Osteoblast (primary cell): Measurements from ENCODE around the gene CLDN19. TPM values are rescaled to one million over a fixed set of nuclear protein-coding genes. Genes with fewer than 3 reads are reported as not detected.
A peak's percentile ranks its signal among the peaks of the same experiment; 100 is the strongest.

Experiments used
- DNase-seq: peaks from one replicate; pipeline ENCODE4 v3.0.0; 2011; ENCODE audit warnings: low spot score, mixed read lengths; ENCODE audit not compliant: insufficient read length; ENCODE audit errors: missing footprints
- H2AFZ ChIP-seq: 2 replicates; pipeline ENCODE4 v1.6.0; 2011; ENCODE audit warnings: mild to moderate bottlenecking, low read length
- H3K27ac ChIP-seq: 2 replicates; pipeline ENCODE4 v1.5.1; 2011; ENCODE audit warnings: mild to moderate bottlenecking, low read depth, low read length, moderate library complexity
- H3K27me3 ChIP-seq: 2 replicates; pipeline ENCODE4 v1.6.0; 2012; ENCODE audit warnings: mild to moderate bottlenecking, control low read depth, inconsistent platforms, low read length, moderate library complexity; ENCODE audit not compliant: insufficient read depth
- H3K36me3 ChIP-seq: 2 replicates; pipeline ENCODE4 v1.5.1; 2011; ENCODE audit warnings: mild to moderate bottlenecking, low read length, control low read depth, moderate library complexity; ENCODE audit not compliant: insufficient read depth
- H3K4me1 ChIP-seq: 2 replicates; pipeline ENCODE4 v1.5.1; 2011; ENCODE audit warnings: mild to moderate bottlenecking, low read length, control low read depth, moderate library complexity; ENCODE audit not compliant: insufficient read depth
- H3K4me2 ChIP-seq: 2 replicates; pipeline ENCODE4 v1.6.0; 2011; ENCODE audit warnings: mild to moderate bottlenecking, low read length; ENCODE audit not compliant: insufficient read depth
- H3K4me3 ChIP-seq: fragments of 200-600 bp; sonication (generic); 3 replicates; pipeline ENCODE4 v1.5.1; 2012; ENCODE audit warnings: mild to moderate bottlenecking, low read length, inconsistent platforms; ENCODE audit not compliant: insufficient read depth
- H3K79me2 ChIP-seq: 2 replicates; pipeline ENCODE4 v1.6.0; 2012; ENCODE audit warnings: mild to moderate bottlenecking, low read length, control low read depth, inconsistent platforms; ENCODE audit not compliant: insufficient read depth
- H3K9me3 ChIP-seq: 2 replicates; pipeline ENCODE4 v1.5.1; 2011; ENCODE audit warnings: low read depth, low read length, control low read depth
- H4K20me1 ChIP-seq: 2 replicates; pipeline ENCODE4 v1.6.0; 2012; ENCODE audit warnings: mild to moderate bottlenecking, low read length, control low read depth; ENCODE audit not compliant: insufficient read depth
- total RNA-seq: library from RNA; depleted of rRNA; stranded (reverse); fragments of >200 nt; gene quantifications from 2 replicates; pipeline ENCODE4 v1.2.3, GENCODE V29; 2012
- TF ChIP-seq, protein P1 (sequence below): IDR thresholded peaks from 2 replicates; pipeline ENCODE4 v1.5.1; 2011; ENCODE audit warnings: mild to moderate bottlenecking, low read depth, low read length, moderate library complexity; ENCODE audit errors: extremely low read depth

The CLDN19 gene
- total RNA-seq, 1 donor: not detected

DNA sequence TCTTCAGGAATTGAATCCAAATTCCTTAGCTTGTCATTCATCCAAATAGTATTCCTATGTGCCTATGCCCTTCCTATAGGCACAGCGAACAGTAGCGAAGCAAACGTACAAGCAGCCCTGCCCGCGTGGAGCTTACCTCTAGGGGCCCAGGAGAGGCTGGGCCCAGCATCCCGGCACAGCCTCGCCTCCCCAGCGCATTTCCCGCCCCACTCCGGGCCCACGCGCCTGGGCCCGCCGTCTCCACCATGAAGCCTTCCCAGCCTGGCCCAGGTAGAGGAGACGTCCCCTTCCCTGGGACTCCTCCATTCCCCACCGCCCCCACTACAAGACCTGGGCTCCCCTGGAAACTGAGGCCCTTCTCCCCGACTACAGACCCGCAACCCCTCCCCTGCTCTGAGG, 44.5 kb upstream of the CLDN19 start:
- H3K27ac ChIP-seq: no peak overlapping the region
- no peaks in the 10 kb centered on the region for H3K9me3 ChIP-seq
- H2AFZ ChIP-seq: no peak overlapping the region
- no peak for DNase-seq
- no peaks in the 10 kb centered on the region for H3K27me3 ChIP-seq
- H4K20me1 ChIP-seq: no peaks in the 10 kb centered on the region
- TF ChIP-seq, protein P1, sequence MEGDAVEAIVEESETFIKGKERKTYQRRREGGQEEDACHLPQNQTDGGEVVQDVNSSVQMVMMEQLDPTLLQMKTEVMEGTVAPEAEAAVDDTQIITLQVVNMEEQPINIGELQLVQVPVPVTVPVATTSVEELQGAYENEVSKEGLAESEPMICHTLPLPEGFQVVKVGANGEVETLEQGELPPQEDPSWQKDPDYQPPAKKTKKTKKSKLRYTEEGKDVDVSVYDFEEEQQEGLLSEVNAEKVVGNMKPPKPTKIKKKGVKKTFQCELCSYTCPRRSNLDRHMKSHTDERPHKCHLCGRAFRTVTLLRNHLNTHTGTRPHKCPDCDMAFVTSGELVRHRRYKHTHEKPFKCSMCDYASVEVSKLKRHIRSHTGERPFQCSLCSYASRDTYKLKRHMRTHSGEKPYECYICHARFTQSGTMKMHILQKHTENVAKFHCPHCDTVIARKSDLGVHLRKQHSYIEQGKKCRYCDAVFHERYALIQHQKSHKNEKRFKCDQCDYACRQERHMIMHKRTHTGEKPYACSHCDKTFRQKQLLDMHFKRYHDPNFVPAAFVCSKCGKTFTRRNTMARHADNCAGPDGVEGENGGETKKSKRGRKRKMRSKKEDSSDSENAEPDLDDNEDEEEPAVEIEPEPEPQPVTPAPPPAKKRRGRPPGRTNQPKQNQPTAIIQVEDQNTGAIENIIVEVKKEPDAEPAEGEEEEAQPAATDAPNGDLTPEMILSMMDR: no peak
- peak overlapping the region; percentile 84 for H3K4me2 ChIP-seq
- peaks cover 11% of the 10 kb centered on the region for H3K36me3 ChIP-seq
- H3K79me2 ChIP-seq: no peaks in the 10 kb centered on the region
- H3K4me3 ChIP-seq: peak overlapping the region; percentile 67
- peaks cover 5% of the 10 kb centered on the region for H3K4me1 ChIP-seq

DNA sequence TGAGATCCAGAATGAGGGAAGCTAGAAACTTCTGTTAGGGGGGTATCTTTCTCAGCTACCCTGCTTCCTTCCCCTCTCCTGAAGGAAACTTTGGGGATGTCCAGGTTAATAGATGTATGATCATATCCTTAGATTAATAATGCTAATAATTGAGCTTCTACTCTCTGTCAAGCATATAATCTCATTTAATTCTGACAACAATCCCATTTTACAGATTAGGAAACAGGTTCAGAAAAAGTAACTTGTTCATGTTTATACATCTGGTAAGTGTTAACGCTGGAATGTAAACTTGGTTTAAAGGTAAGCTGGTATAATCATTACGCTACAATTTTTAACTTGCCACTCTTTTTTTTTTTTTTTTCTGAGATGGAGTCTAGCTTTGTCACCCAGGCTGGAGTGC, 43.1 kb upstream of the CLDN19 start:
- no peak overlapping the region for H3K27ac ChIP-seq
- no peak overlapping the region for H2AFZ ChIP-seq
- no peak for DNase-seq
- no peak overlapping the region for H3K4me2 ChIP-seq
- H3K27me3 ChIP-seq: no peaks in the 10 kb centered on the region
- H3K9me3 ChIP-seq: no peaks in the 10 kb centered on the region
- no peak overlapping the region for H3K4me3 ChIP-seq
- H3K4me1 ChIP-seq: peaks cover 5% of the 10 kb centered on the region
- TF ChIP-seq, protein P1: no peak
- H3K79me2 ChIP-seq: no peaks in the 10 kb centered on the region
- H3K36me3 ChIP-seq: peaks cover 13% of the 10 kb centered on the region
- no peaks in the 10 kb centered on the region for H4K20me1 ChIP-seq

GRCh38 chr1:42780176-42780575, 40.1 kb upstream of the CLDN19 start:
- H3K4me3 ChIP-seq: no peak overlapping the region
- H3K36me3 ChIP-seq: peaks cover 32% of the 10 kb centered on the region
- H3K9me3 ChIP-seq: no peaks in the 10 kb centered on the region
- no peaks in the 10 kb centered on the region for H3K27me3 ChIP-seq
- DNase-seq: no peak
- H3K27ac ChIP-seq: no peak overlapping the region
- no peaks in the 10 kb centered on the region for H3K4me1 ChIP-seq
- H2AFZ ChIP-seq: no peak overlapping the region
- H4K20me1 ChIP-seq: peaks cover 6% of the 10 kb centered on the region
- TF ChIP-seq, protein P1: no peak
- no peak overlapping the region for H3K4me2 ChIP-seq
- H3K79me2 ChIP-seq: no peaks in the 10 kb centered on the region

GRCh38 chr1:42779725-42780124, 39.7 kb upstream of the CLDN19 start:
- Histone ChIP-seq H3K4me3 (no peak overlapping the region), H3K4me2 (no peak overlapping the region), H3K9me3 (no peaks in the 10 kb centered on the region), H2AFZ (no peak overlapping the region), H3K4me1 (no peaks in the 10 kb centered on the region), H4K20me1 (peaks cover 8% of the 10 kb centered on the region), H3K79me2 (no peaks in the 10 kb centered on the region), H3K27ac (no peak overlapping the region), H3K36me3 (peaks cover 37% of the 10 kb centered on the region), H3K27me3 (no peaks in the 10 kb centered on the region)
- TF ChIP-seq, protein P1: no peak
- no peak for DNase-seq
